ENCODE results near the gene LGR4. TPM values are rescaled to one million over a fixed set of nuclear protein-coding genes. Genes with fewer than 3 reads are reported as not detected.

Gene LGR4
- total and polyA plus RNA-seq, 12 donors: 7.3 to 90.4 (median 38.6) TPM

DNA sequence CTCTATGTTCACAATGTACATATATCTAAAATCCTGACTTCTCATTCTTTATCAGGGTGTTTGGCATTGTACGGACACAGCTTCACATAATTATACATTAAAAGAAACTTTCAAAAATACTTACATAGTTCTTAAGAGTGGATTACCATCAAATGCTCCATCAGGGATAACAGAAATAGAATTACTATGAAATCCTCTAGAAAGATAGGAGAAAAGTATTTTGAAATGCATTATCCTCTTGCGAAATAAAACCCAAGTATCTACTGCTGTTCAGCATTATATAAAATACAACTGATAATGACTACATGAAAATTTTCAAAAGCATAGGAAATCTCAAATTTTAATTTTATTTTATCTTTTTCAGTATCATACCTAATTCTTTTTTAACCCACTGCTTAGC, 91.8 kb downstream of the LGR4 start:
- intact Hi-C loops (cut with DNase I): no loop called here
- DNase-seq: no peak
- no peak for TF ChIP-seq POLR2A (IDR thresholded peaks at IDR 0.05)
- Histone ChIP-seq H3K4me3 (no peak overlapping the region), H3K27ac (no peak overlapping the region), H3K27me3 (no peaks in the 10 kb centered on the region), H3K9me3 (replicated peaks in 1 of 3) (no peaks in the 10 kb centered on the region), H3K36me3 (replicated peaks in 1 of 2) (peaks cover 0 to 8% of the 10 kb centered on the region in 2 donors), H3K4me1 (replicated peaks in 1 of 2) (peaks cover 0 to 21% of the 10 kb centered on the region in 2 donors)
- WGBS, 4 donors: 95 to 99% (median 97%) methylated on average over 2 of the region's 2 CpGs

DNA sequence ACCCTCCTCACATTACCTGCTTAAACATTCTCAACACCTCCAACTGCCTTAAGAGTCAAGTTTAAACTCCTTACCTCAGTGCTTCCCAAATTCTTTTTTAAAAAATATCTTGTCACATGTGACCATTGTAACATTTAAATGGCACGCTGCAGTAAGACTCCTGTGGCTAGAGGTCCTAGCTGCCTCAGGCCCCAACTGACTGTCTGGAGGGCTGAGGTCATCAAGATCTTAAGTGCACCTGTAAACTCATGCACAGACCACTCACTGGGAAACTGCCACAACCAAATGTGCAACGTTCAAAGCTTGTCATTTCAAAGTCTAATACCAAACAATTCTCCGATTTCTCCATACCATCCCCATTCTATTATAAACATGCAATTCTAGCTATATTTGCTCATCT, 93.1 kb downstream of the LGR4 start:
- TF ChIP-seq POLR2A (IDR thresholded peaks at IDR 0.05): no peak
- TF ChIP-seq, protein P1, sequence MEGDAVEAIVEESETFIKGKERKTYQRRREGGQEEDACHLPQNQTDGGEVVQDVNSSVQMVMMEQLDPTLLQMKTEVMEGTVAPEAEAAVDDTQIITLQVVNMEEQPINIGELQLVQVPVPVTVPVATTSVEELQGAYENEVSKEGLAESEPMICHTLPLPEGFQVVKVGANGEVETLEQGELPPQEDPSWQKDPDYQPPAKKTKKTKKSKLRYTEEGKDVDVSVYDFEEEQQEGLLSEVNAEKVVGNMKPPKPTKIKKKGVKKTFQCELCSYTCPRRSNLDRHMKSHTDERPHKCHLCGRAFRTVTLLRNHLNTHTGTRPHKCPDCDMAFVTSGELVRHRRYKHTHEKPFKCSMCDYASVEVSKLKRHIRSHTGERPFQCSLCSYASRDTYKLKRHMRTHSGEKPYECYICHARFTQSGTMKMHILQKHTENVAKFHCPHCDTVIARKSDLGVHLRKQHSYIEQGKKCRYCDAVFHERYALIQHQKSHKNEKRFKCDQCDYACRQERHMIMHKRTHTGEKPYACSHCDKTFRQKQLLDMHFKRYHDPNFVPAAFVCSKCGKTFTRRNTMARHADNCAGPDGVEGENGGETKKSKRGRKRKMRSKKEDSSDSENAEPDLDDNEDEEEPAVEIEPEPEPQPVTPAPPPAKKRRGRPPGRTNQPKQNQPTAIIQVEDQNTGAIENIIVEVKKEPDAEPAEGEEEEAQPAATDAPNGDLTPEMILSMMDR (IDR thresholded peaks at IDR 0.05): no peak
- Histone ChIP-seq H3K27me3 (no peaks in the 10 kb centered on the region), H3K36me3 (replicated peaks in 1 of 2) (peaks cover 0 to 8% of the 10 kb centered on the region in 2 donors), H3K4me3 (no peak overlapping the region), H3K27ac (no peak overlapping the region), H3K9me3 (replicated peaks in 1 of 3) (no peaks in the 10 kb centered on the region), H3K4me1 (replicated peaks in 1 of 2) (peaks cover 0 to 9% of the 10 kb centered on the region in 2 donors)
- intact Hi-C loops (cut with DNase I): loop anchor here in 1 of 2 donors (10.0 kb wide), 1 partner anchor 95 kb away; the partner anchor contains the start of gene LGR4
- 86 to 92% (median 88%) methylated on average over 3 of the region's 3 CpGs for WGBS, 4 donors
- no peak for DNase-seq

DNA sequence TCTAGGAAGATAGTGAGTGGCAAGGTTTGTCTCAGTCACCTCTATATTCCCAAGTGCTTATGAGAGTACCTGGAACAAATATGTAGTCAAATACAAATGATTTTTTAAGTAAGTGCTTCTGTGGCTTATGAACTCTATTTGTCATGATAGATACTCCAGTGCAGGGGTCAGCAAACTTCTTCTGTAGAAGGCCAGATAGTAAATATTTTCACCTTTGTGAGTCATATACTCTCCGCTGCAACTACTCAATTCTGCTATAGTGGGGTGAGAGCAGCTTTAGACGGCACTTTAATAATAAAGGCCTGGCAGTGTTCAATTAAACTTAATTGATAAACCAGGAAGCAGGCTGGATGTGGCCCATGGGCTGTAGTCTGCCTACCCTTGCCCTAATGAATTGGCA, 97.2 kb downstream of the LGR4 start:
- WGBS, 4 donors: 86 to 97% (median 93%) methylated on average over 2 of the region's 2 CpGs
- Histone ChIP-seq H3K36me3 (replicated peaks in 1 of 2) (peaks cover 0 to 11% of the 10 kb centered on the region in 2 donors), H3K27me3 (no peaks in the 10 kb centered on the region), H3K4me3 (no peak overlapping the region), H3K9me3 (replicated peaks in 1 of 3) (no peaks in the 10 kb centered on the region), H3K4me1 (replicated peaks in 1 of 2) (no peaks in the 10 kb centered on the region), H3K27ac (no peak overlapping the region)
- intact Hi-C loops (cut with DNase I): loop anchor here in 1 of 2 donors (10.0 kb wide), 1 partner anchor 99 kb away; the partner anchor contains the start of gene LGR4
- no peak for DNase-seq
- TF ChIP-seq, protein P1 (IDR thresholded peaks at IDR 0.05): no peak
- no peak for TF ChIP-seq POLR2A (IDR thresholded peaks at IDR 0.05)

DNA sequence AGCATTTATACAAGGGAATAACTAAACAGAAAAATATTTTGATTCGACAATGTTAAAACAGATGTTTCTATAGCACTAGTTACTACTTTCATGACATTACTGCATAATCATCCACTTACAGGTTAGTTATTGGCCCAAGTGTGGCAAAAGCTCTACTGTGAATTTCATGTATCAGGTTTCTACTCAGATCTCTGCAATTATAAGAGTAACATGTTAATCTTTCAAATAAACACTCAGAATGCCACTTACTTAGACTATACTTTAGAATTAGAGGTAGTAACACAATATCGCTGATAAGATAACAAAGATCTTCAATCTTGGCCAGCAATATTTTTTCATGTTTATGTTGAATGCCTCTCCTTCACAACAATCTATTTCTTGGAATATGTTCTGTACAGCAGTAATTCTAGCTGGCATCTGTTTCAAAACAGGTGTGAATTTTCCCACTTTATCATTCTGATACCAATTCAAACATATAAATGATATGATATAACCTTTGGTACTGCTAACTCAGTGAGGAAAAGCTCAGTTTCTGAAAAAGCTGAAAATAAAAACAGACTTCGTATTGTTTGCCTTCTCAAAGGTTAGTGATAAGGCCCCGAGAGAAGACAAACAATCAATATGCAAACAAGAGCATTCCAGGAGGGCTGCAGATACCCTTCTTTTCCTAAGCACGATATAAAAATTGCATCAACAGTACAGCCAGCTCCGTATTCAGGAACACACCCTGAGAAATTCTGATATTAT, 98.6 kb downstream of the LGR4 start:
- Histone ChIP-seq H3K27me3 (no peaks in the 10 kb centered on the region), H3K27ac (no peak overlapping the region), H3K36me3 (replicated peaks in 1 of 2) (peaks cover 0 to 7% of the 10 kb centered on the region in 2 donors), H3K9me3 (replicated peaks in 1 of 3) (no peaks in the 10 kb centered on the region), H3K4me3 (no peak overlapping the region), H3K4me1 (replicated peaks in 1 of 2) (no peaks in the 10 kb centered on the region)
- TF ChIP-seq, protein P1 (IDR thresholded peaks at IDR 0.05): no peak
- TF ChIP-seq POLR2A (IDR thresholded peaks at IDR 0.05): no peak
- 81 to 90% (median 87%) methylated on average over 6 of the region's 6 CpGs for WGBS, 4 donors
- no peak for DNase-seq
- intact Hi-C loops (cut with DNase I): loop anchor here in 1 of 2 donors (10.0 kb wide), 1 partner anchor 101 kb away; the partner anchor contains the start of gene LGR4
